Ishikawa (cell line): ENCODE results near the gene CDYL2.

Source experiments
- CEBPB ChIP-seq: IDR thresholded peaks from 2 replicates; pipeline ENCODE4 v1.6.1; 2012
- CREB1 ChIP-seq: IDR thresholded peaks from 2 replicates; pipeline ENCODE4 v1.6.1; 2012; ENCODE audit warnings: low read depth
- EGR1 ChIP-seq: IDR thresholded peaks from 2 replicates; pipeline ENCODE4 v1.6.1; 2012
- EP300 ChIP-seq: IDR thresholded peaks from 2 replicates; pipeline ENCODE4 v1.6.1; 2012; ENCODE audit warnings: borderline replicate concordance
- FOXM1 ChIP-seq: IDR thresholded peaks from 2 replicates; pipeline ENCODE4 v1.6.1; 2012; ENCODE audit warnings: low read depth, borderline replicate concordance
- MAX ChIP-seq: IDR thresholded peaks from 2 replicates; pipeline ENCODE4 v1.6.1; 2012
- NFIC ChIP-seq: IDR thresholded peaks from 2 replicates; pipeline ENCODE4 v1.6.1; 2012
- RAD21 ChIP-seq: IDR thresholded peaks from 2 replicates; pipeline ENCODE4 v1.6.1; 2012; ENCODE audit warnings: low read depth
- TAF1 ChIP-seq: IDR thresholded peaks from 2 replicates; pipeline ENCODE4 v1.6.1; 2012; ENCODE audit warnings: low read depth, mild to moderate bottlenecking
- TCF12 ChIP-seq: IDR thresholded peaks from 2 replicates; pipeline ENCODE4 v1.6.1; 2012; ENCODE audit warnings: low read depth
- TEAD4 ChIP-seq: IDR thresholded peaks from 2 replicates; pipeline ENCODE4 v1.6.1; 2012
- USF1 ChIP-seq: IDR thresholded peaks from 2 replicates; pipeline ENCODE4 v1.6.1; 2012
- YY1 ChIP-seq: IDR thresholded peaks from 2 replicates; pipeline ENCODE4 v1.6.1; 2012; ENCODE audit warnings: low read depth
- ZBTB7A ChIP-seq: IDR thresholded peaks from 2 replicates; pipeline ENCODE4 v1.6.1; 2012; ENCODE audit warnings: low read depth
- TF ChIP-seq, protein P1 (sequence below): IDR thresholded peaks from 2 replicates; pipeline ENCODE4 v1.6.1; 2012; ENCODE audit warnings: low read depth, mild to moderate bottlenecking

The CDYL2 gene

GRCh38 chr16:80746231-80746630 is 58.2 kb downstream of the CDYL2 start:
- TF ChIP-seq FOXM1 (no peak), TCF12 (no peak), YY1 (no peak), EP300 (no peak), USF1 (no peak), RAD21 (no peak), EGR1 (no peak), CREB1 (no peak), TAF1 (no peak), NFIC (no peak), TEAD4 (no peak), CEBPB (no peak), ZBTB7A (no peak), MAX (no peak)
- TF ChIP-seq, protein P1, sequence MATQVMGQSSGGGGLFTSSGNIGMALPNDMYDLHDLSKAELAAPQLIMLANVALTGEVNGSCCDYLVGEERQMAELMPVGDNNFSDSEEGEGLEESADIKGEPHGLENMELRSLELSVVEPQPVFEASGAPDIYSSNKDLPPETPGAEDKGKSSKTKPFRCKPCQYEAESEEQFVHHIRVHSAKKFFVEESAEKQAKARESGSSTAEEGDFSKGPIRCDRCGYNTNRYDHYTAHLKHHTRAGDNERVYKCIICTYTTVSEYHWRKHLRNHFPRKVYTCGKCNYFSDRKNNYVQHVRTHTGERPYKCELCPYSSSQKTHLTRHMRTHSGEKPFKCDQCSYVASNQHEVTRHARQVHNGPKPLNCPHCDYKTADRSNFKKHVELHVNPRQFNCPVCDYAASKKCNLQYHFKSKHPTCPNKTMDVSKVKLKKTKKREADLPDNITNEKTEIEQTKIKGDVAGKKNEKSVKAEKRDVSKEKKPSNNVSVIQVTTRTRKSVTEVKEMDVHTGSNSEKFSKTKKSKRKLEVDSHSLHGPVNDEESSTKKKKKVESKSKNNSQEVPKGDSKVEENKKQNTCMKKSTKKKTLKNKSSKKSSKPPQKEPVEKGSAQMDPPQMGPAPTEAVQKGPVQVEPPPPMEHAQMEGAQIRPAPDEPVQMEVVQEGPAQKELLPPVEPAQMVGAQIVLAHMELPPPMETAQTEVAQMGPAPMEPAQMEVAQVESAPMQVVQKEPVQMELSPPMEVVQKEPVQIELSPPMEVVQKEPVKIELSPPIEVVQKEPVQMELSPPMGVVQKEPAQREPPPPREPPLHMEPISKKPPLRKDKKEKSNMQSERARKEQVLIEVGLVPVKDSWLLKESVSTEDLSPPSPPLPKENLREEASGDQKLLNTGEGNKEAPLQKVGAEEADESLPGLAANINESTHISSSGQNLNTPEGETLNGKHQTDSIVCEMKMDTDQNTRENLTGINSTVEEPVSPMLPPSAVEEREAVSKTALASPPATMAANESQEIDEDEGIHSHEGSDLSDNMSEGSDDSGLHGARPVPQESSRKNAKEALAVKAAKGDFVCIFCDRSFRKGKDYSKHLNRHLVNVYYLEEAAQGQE = no peak

- no peak for TF ChIP-seq USF1
- no peak for TF ChIP-seq RAD21
- TF ChIP-seq CREB1 = no peak
- TF ChIP-seq NFIC = no peak
- no peak for TF ChIP-seq CEBPB
- TF ChIP-seq EP300 = no peak
- TF ChIP-seq YY1 = no peak
- TF ChIP-seq, protein P1 = no peak
- TF ChIP-seq TAF1 = no peak
- TF ChIP-seq TEAD4 = no peak
- no peak for TF ChIP-seq TCF12
- TF ChIP-seq MAX = no peak
Measured at GRCh38 chr16:80744856-80745255, 59.5 kb downstream of the CDYL2 start.

DNA sequence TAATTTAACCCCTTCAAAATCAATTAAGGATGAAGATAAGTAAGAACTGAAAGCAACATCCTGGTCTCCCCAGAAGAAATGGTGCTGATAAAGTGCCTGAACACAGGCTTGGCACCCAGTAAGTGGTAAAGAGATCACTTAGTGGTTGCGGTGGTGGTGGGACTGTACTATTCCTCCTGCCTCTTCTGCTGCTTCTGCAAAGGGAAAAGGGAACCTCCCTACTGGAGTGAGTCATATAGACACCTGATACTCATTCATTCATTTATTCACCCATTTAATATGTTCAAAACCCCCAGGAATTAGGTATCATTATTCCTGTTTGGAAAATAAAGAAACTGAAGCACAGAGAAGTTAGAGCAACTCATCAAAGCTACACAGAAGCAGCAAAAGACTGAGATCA is 60.6 kb downstream of the CDYL2 start:
- TF ChIP-seq TEAD4 (no peak), CREB1 (no peak), USF1 (no peak), TCF12 (no peak), CEBPB (no peak), TAF1 (no peak), MAX (no peak), ZBTB7A (no peak), RAD21 (no peak), EP300 (no peak), NFIC (no peak), YY1 (no peak), FOXM1 (no peak), EGR1 (no peak)
- TF ChIP-seq, protein P1 = no peak

DNA sequence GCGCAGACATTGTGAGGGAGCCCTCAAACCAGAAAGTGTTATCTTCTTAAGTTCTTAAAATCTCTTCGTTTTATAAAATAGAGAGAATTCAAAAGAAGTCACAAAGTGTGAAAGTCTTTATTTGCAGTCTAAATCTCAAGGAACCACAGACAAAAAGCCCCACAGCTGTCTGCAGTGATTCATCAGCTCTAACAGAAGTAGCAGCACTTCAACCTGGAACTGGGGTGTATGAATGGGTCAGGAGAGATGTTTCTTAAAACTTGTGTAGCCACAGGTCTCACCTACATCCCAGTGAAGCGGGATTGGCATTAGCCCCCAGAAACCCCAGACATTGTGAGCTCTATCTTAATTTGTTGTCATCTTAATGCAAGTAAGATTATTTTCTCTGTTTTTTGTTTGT is 61.1 kb downstream of the CDYL2 start:
- TF ChIP-seq CEBPB = no peak

- no peak for TF ChIP-seq EP300
- TF ChIP-seq YY1 = no peak
Measured at GRCh38 chr16:80742331-80742730, 62.1 kb downstream of the CDYL2 start.
